K562 (cell line): ENCODE results near the gene OR13A1. TPM values are rescaled to one million over a fixed set of nuclear protein-coding genes. Genes with fewer than 3 reads are reported as not detected.

Experiments
- CGGBP1 ChIP-seq: fragments of 250-450 bp; sonication (Bioruptor Pico); IDR thresholded peaks from 2 replicates; pipeline ENCODE4 v1.9.0; 2021; ENCODE audit warnings: mild to moderate bottlenecking
- E4F1 ChIP-seq: fragments of 250-450 bp; sonication (Bioruptor Pico); IDR thresholded peaks from 2 replicates; pipeline ENCODE4 v1.5.0; 2021; ENCODE audit warnings: mild to moderate bottlenecking, borderline replicate concordance
- GTF2E2 ChIP-seq: fragments of 200-800 bp; sonication (Bioruptor generic); IDR thresholded peaks from 2 replicates; pipeline ENCODE4 v1.6.1; 2016; ENCODE audit warnings: missing genetic modification characterization, missing compliant biosample characterization
- KLF16 ChIP-seq: IDR thresholded peaks from 2 replicates; pipeline ENCODE4 v1.6.1; 2016; ENCODE audit warnings: antibody characterized with exemption
- MCM5 ChIP-seq: fragments of 450-650 bp; IDR thresholded peaks from 2 replicates; pipeline ENCODE4 v1.6.1; 2016; ENCODE audit warnings: low read depth
- NCOA2 ChIP-seq, 2 experiments: fragments of 450-650 bp; IDR thresholded peaks; 2 replicates each; pipeline ENCODE4 v1.6.1; 2018; ENCODE audit warnings: mild to moderate bottlenecking in 2 of 2, moderate library complexity in 1 of 2; ENCODE audit not compliant: partially characterized antibody in 2 of 2
- RBBP5 ChIP-seq: fragments of 200-600 bp; sonication (generic); IDR thresholded peaks from 2 replicates; pipeline ENCODE4 v1.6.1; 2012; ENCODE audit warnings: borderline replicate concordance, mild to moderate bottlenecking, low read length, control low read depth, inconsistent platforms; ENCODE audit not compliant: insufficient read depth, poor library complexity, severe bottlenecking
- SRF ChIP-seq, 2 experiments: fragments of 250-450, 450-650 bp in 1 of 2; sonication (Bioruptor Pico) in 1 of 2; sonication (generic) in 1 of 2; formaldehyde crosslinking; IDR thresholded peaks; 2 replicates each; pipeline versions ENCODE4 v1.5.0 to v1.5.1; 2020 to 2022; ENCODE audit warnings: mild to moderate bottlenecking in 1 of 2, missing genetic modification reagents in 1 of 2
- SRSF3 ChIP-seq: fragments of 200-400 bp; formaldehyde crosslinking; IDR thresholded peaks from 2 replicates; pipeline ENCODE4 v1.6.1; 2016; ENCODE audit warnings: mild to moderate bottlenecking, low read length, moderate library complexity; ENCODE audit not compliant: insufficient read depth
- U2AF2 ChIP-seq: fragments of 200-400 bp; formaldehyde crosslinking; optimal IDR thresholded peaks from 2 replicates; pipeline ENCODE3; 2017; ENCODE audit warnings: low read depth, mild to moderate bottlenecking, low read length
- WHSC1 ChIP-seq: IDR thresholded peaks from one replicate; pipeline ENCODE4 v1.6.1; 2012; ENCODE audit warnings: low read length, control low read depth, inconsistent platforms
- ZNF280A ChIP-seq: fragments of 450-650 bp; IDR thresholded peaks from 2 replicates; pipeline ENCODE4 v1.6.1; 2018; ENCODE audit warnings: mild to moderate bottlenecking, low read depth; ENCODE audit not compliant: partially characterized antibody
- ZNF407 ChIP-seq: fragments of 450-650 bp; IDR thresholded peaks from 2 replicates; pipeline ENCODE4 v1.6.1; 2016; ENCODE audit warnings: low read depth
- ZNF507 ChIP-seq: conservative IDR thresholded peaks from 2 replicates; pipeline ENCODE4 v1.6.1; 2017; ENCODE audit warnings: missing genetic modification characterization, missing compliant biosample characterization
- ZNF696 ChIP-seq: fragments of 250-450 bp; sonication (Bioruptor Pico); conservative IDR thresholded peaks from 2 replicates; pipeline ENCODE4 v1.4.0; 2020; ENCODE audit warnings: mild to moderate bottlenecking, moderate library complexity
- polyA plus RNA-seq, 8 experiments: library from polyadenylated mRNA; depleted of rRNA in 4 of 8; stranded (reverse) in 5 of 8; unstranded in 3 of 8; fragments of >200 nt; fragmentation: Nextera tagmentation in 2 of 8; fragmentation: Illumina TruSeq in 1 of 8; extraction: Ambion mirVana in 2 of 8; extraction: Trizol in 1 of 8; gene quantifications; 2 replicates each; pipeline versions ENCODE4 v1.2.1 to v1.2.3, GENCODE V29; 2011 to 2014; ENCODE audit warnings: inconsistent platforms in 1 of 8, missing spikeins in 1 of 8
- total RNA-seq, 7 experiments: library from RNA; depleted of rRNA in 6 of 7; stranded (reverse); fragments of >200 nt in 6 of 7; fragmentation: Illumina TruSeq in 2 of 7; extraction: Trizol in 2 of 7; gene quantifications; 2 replicates each; pipeline versions ENCODE4 v1.2.1 to v1.2.3, GENCODE V29; 2011 to 2021; ENCODE audit warnings: low replicate concordance in 1 of 7

Gene OR13A1
- total and polyA plus RNA-seq, 9 of the 15 experiments (the other 6 are each of a cell fraction or from before 2014, with no cell fraction given), result 0.03 to 0.11 (median 0.06) TPM; not detected in 3

GRCh38 chr10:45308707-45309106 lies 6.7 kb downstream of the OR13A1 start (continued):
- TF ChIP-seq RBBP5 (no peak), ZNF280A (no peak), KLF16 (peak; percentile 62; the same call in 1 of the 2 replicates), CGGBP1 (CRISPR knock-in tag) (no peak), MCM5 (no peak), U2AF2 (no peak), ZNF507 (tag) (no peak), ZNF407 (no peak), NCOA2 (IDR thresholded peaks at IDR 0.05; ENCODE audit: partially characterized antibody in 2 of 2) (no peak), SRSF3 (no peak), ZNF696 (CRISPR knock-in tag) (no peak), WHSC1 (no peak), GTF2E2 (tag) (no peak), E4F1 (CRISPR knock-in tag) (no peak), SRF (CRISPR knock-in tag; IDR thresholded peaks at IDR 0.05) (no peak)
